Spleen (tissue), 7 donors: ENCODE measurements around the gene COL16A1.

Experiments
- POLR2A ChIP-seq, 3 donors: fragments of 450-650 bp; IDR thresholded peaks; one replicate each; pipeline ENCODE4 v1.5.1; 2017; ENCODE audit warnings: antibody characterized with exemption in 3 of 3, mild to moderate bottlenecking in 1 of 3
- POLR2AphosphoS5 ChIP-seq, 3 donors: sonication (generic); formaldehyde crosslinking; IDR thresholded peaks; one replicate each; pipeline ENCODE4 v1.5.1; 2017; ENCODE audit warnings: antibody characterized with exemption in 3 of 3
- TF ChIP-seq, protein P1 (sequence below), 11 experiments: fragments of 200-600 bp in 7 of 11; fragments of 450-650 bp in 4 of 11; sonication (generic) in 4 of 11; IDR thresholded peaks in 8 of 11; conservative IDR thresholded peaks in 3 of 11; 1 replicate in 7 of 11; 2 replicates in 4 of 11; pipeline versions ENCODE4 v1.4.0 to v1.8.0; 2016 to 2021; ENCODE audit warnings: antibody characterized with exemption in 11 of 11, inconsistent platforms in 4 of 11, mild to moderate bottlenecking in 1 of 11
- donor health status: DM: no; HTN: no; CAD: no; lungs with moderate emphysema.
- donor health status: DM: no; HTN: no; CAD: no.
- donor health status: DM: no; HTN: no; CAD: no.

DNA sequence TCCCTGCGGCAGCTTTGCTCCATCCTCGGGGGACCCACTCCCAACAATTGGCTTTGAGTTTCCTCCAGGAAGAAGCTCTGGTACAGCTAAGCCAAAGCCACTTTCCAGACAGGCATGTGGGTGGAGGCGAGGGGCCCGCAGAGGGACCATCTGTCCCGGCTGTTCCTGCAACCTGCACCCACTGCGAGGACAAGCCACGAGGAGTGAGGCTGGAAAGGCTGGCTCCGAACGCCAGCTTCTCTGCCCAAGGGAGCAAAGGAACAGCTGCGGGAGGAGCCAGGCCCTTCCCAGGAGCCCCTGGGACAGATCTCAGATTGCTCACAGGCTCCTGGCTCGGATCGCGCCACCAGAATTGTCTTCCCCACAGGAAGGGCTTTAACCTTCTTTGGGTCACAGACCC, 30.8 kb downstream of the COL16A1 start:
- TF ChIP-seq, protein P1, sequence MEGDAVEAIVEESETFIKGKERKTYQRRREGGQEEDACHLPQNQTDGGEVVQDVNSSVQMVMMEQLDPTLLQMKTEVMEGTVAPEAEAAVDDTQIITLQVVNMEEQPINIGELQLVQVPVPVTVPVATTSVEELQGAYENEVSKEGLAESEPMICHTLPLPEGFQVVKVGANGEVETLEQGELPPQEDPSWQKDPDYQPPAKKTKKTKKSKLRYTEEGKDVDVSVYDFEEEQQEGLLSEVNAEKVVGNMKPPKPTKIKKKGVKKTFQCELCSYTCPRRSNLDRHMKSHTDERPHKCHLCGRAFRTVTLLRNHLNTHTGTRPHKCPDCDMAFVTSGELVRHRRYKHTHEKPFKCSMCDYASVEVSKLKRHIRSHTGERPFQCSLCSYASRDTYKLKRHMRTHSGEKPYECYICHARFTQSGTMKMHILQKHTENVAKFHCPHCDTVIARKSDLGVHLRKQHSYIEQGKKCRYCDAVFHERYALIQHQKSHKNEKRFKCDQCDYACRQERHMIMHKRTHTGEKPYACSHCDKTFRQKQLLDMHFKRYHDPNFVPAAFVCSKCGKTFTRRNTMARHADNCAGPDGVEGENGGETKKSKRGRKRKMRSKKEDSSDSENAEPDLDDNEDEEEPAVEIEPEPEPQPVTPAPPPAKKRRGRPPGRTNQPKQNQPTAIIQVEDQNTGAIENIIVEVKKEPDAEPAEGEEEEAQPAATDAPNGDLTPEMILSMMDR (IDR thresholded peaks at IDR 0.05 in 8 of 11, conservative IDR thresholded peaks at IDR 0.05 in 3 of 11) = no peak
- TF ChIP-seq POLR2A (IDR thresholded peaks at IDR 0.05) (no peak), POLR2AphosphoS5 (IDR thresholded peaks at IDR 0.05) (no peak)
